WTC11 (cell line): ENCODE measurements around the gene ADAM22. TPM values are rescaled to one million over a fixed set of nuclear protein-coding genes. Genes with fewer than 3 reads are reported as not detected.

ENCODE experiments used
- ATF1 ChIP-seq: sonication (generic); formaldehyde crosslinking; IDR thresholded peaks from 2 replicates; pipeline ENCODE4 v1.8.1; 2023; ENCODE audit warnings: mild to moderate bottlenecking, moderate library complexity, missing genetic modification reagents
- CREB1 ChIP-seq: sonication (generic); formaldehyde crosslinking; IDR thresholded peaks from 2 replicates; pipeline ENCODE4 v1.8.0; 2023; ENCODE audit warnings: mild to moderate bottlenecking, missing genetic modification reagents
- ELF4 ChIP-seq: sonication (generic); formaldehyde crosslinking; IDR thresholded peaks from 2 replicates; pipeline ENCODE4 v1.8.1; 2022; ENCODE audit warnings: low read depth, mild to moderate bottlenecking, moderate library complexity, missing genetic modification reagents
- FOXJ3 ChIP-seq: sonication (generic); formaldehyde crosslinking; IDR thresholded peaks from 2 replicates; pipeline ENCODE4 v1.9.0; 2021; ENCODE audit warnings: missing genetic modification reagents, mild to moderate bottlenecking, borderline replicate concordance
- FOXK1 ChIP-seq: sonication (generic); formaldehyde crosslinking; IDR thresholded peaks from 2 replicates; pipeline ENCODE4 v1.8.0; 2022; ENCODE audit warnings: mild to moderate bottlenecking, moderate library complexity, missing genetic modification reagents
- FOXP1 ChIP-seq: sonication (generic); formaldehyde crosslinking; IDR thresholded peaks from 2 replicates; pipeline ENCODE4 v1.8.0; 2022; ENCODE audit warnings: missing genetic modification reagents, mild to moderate bottlenecking, moderate library complexity, borderline replicate concordance
- GABPB1 ChIP-seq: sonication (generic); formaldehyde crosslinking; IDR thresholded peaks from 2 replicates; pipeline ENCODE4 v1.8.1; 2023; ENCODE audit warnings: mild to moderate bottlenecking, missing genetic modification reagents
- GRHL2 ChIP-seq: fragments of 250-450 bp; sonication (Bioruptor Pico); IDR thresholded peaks from 2 replicates; pipeline ENCODE4 v1.8.0; 2022; ENCODE audit warnings: mild to moderate bottlenecking, moderate library complexity; ENCODE audit not compliant: insufficient replicate concordance, severe bottlenecking
- IRF2 ChIP-seq: sonication (generic); formaldehyde crosslinking; IDR thresholded peaks from 2 replicates; pipeline ENCODE4 v1.8.0; 2022; ENCODE audit warnings: low read depth, missing genetic modification reagents, borderline replicate concordance
- MXD4 ChIP-seq: fragments of 250-450 bp; sonication (Bioruptor Pico); IDR thresholded peaks from 2 replicates; pipeline ENCODE4 v1.8.0; 2021; ENCODE audit warnings: mild to moderate bottlenecking, moderate library complexity, borderline replicate concordance
- MYBL2 ChIP-seq: sonication (generic); formaldehyde crosslinking; IDR thresholded peaks from 2 replicates; pipeline ENCODE4 v1.8.1; 2023; ENCODE audit warnings: mild to moderate bottlenecking, moderate library complexity, missing genetic modification reagents
- NR1H2 ChIP-seq: sonication (generic); formaldehyde crosslinking; IDR thresholded peaks from 2 replicates; pipeline ENCODE4 v1.9.0; 2021; ENCODE audit warnings: mild to moderate bottlenecking, moderate library complexity, missing genetic modification reagents
- SMAD3 ChIP-seq: sonication (generic); formaldehyde crosslinking; IDR thresholded peaks from 2 replicates; pipeline ENCODE4 v1.8.0; 2022; ENCODE audit warnings: missing genetic modification reagents, mild to moderate bottlenecking, borderline replicate concordance
- SMAD4 ChIP-seq: sonication (generic); formaldehyde crosslinking; IDR thresholded peaks from 2 replicates; pipeline ENCODE4 v1.8.0; 2022; ENCODE audit warnings: mild to moderate bottlenecking, missing genetic modification reagents
- ZNF232 ChIP-seq: sonication (generic); formaldehyde crosslinking; IDR thresholded peaks from 2 replicates; pipeline ENCODE4 v1.8.0; 2022; ENCODE audit warnings: mild to moderate bottlenecking, missing genetic modification reagents
- ZNF263 ChIP-seq: sonication (generic); formaldehyde crosslinking; IDR thresholded peaks from 2 replicates; pipeline ENCODE4 v1.8.1; 2022; ENCODE audit warnings: low read depth, mild to moderate bottlenecking, moderate library complexity, missing genetic modification reagents
- ZNF671 ChIP-seq: fragments of 250-450 bp; sonication (Bioruptor Pico); IDR thresholded peaks from 2 replicates; pipeline ENCODE4 v1.8.0; 2021; ENCODE audit warnings: mild to moderate bottlenecking
- total RNA-seq: library from RNA; stranded (reverse); gene quantifications from 3 replicates; pipeline ENCODE4 v1.2.3, GENCODE V29; 2021
- TF ChIP-seq, protein P1 (sequence below): fragments of 250-450 bp; sonication (Bioruptor Pico); IDR thresholded peaks from 2 replicates; pipeline ENCODE4 v1.9.0; 2021; ENCODE audit warnings: mild to moderate bottlenecking
- TF ChIP-seq, protein P2 (sequence below): sonication (generic); formaldehyde crosslinking; IDR thresholded peaks from 2 replicates; pipeline ENCODE4 v1.8.0; 2022; ENCODE audit warnings: mild to moderate bottlenecking, missing genetic modification reagents
- TF ChIP-seq, protein P3 (sequence below): fragments of 250-450 bp; sonication (Bioruptor Pico); IDR thresholded peaks from 2 replicates; pipeline ENCODE4 v1.9.0; 2021; ENCODE audit warnings: moderate library complexity, mild to moderate bottlenecking, inconsistent platforms, borderline replicate concordance
- TF ChIP-seq, protein P4 (sequence below): sonication (generic); formaldehyde crosslinking; IDR thresholded peaks from 2 replicates; pipeline ENCODE4 v1.8.1; 2022; ENCODE audit warnings: missing genetic modification reagents, borderline replicate concordance
- TF ChIP-seq, protein P5 (sequence below): sonication (generic); formaldehyde crosslinking; conservative IDR thresholded peaks from 2 replicates; pipeline ENCODE4 v1.8.1; 2022; ENCODE audit warnings: mild to moderate bottlenecking, missing genetic modification reagents
- TF ChIP-seq, protein P6 (sequence below): sonication (generic); formaldehyde crosslinking; IDR thresholded peaks from 2 replicates; pipeline ENCODE4 v1.8.1; 2023; ENCODE audit warnings: mild to moderate bottlenecking, missing genetic modification reagents
- TF ChIP-seq, protein P7 (sequence below): sonication (generic); formaldehyde crosslinking; IDR thresholded peaks from 2 replicates; pipeline ENCODE4 v1.8.0; 2023; ENCODE audit warnings: mild to moderate bottlenecking, missing genetic modification reagents
- TF ChIP-seq, protein P8 (sequence below): fragments of 250-450 bp; sonication (Bioruptor Pico); IDR thresholded peaks from 2 replicates; pipeline ENCODE4 v1.8.0; 2021; ENCODE audit warnings: mild to moderate bottlenecking

Gene ADAM22
- total RNA-seq, 1 experiment from 2014 or later: 12.4 TPM

DNA sequence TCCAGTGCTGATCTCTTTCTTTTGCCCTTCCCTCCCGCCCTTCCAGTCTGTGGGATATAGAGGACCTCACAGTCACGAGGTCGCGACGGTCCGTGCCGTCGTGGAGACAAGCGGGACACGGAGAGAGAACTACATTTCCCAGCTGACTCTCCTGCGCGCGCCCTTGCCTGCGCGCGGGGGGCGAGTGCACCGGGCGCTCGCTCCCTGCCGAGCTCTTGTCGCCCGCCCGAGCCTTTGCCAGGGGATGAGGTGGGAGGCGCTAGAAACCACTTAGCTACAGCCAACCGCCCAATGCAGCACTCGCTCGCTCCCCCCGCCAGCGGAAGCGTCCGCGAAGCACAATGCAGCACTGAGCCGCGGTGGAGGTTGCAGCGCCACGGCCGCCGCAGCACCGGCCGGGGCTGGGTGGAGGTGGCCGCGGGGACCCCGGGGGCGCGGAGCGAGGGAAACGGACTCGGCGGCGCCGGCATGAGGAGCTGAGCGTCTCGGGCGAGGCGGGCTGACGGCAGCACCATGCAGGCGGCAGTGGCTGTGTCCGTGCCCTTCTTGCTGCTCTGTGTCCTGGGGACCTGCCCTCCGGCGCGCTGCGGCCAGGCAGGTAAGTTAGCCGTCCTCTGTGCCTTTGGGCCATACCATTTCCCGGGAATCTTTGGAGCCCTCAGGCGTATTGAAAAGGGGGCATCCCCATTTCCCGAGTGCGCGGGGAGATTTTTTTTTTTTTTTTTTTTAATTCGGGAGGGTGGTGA lies at the start of gene ADAM22 (continued):
- TF ChIP-seq, protein P1, sequence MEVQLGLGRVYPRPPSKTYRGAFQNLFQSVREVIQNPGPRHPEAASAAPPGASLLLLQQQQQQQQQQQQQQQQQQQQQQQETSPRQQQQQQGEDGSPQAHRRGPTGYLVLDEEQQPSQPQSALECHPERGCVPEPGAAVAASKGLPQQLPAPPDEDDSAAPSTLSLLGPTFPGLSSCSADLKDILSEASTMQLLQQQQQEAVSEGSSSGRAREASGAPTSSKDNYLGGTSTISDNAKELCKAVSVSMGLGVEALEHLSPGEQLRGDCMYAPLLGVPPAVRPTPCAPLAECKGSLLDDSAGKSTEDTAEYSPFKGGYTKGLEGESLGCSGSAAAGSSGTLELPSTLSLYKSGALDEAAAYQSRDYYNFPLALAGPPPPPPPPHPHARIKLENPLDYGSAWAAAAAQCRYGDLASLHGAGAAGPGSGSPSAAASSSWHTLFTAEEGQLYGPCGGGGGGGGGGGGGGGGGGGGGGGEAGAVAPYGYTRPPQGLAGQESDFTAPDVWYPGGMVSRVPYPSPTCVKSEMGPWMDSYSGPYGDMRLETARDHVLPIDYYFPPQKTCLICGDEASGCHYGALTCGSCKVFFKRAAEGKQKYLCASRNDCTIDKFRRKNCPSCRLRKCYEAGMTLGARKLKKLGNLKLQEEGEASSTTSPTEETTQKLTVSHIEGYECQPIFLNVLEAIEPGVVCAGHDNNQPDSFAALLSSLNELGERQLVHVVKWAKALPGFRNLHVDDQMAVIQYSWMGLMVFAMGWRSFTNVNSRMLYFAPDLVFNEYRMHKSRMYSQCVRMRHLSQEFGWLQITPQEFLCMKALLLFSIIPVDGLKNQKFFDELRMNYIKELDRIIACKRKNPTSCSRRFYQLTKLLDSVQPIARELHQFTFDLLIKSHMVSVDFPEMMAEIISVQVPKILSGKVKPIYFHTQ (CRISPR knock-in tag): no peak
- TF ChIP-seq SMAD4 (CRISPR knock-in tag) (no peak), FOXK1 (peak; percentile 69), SMAD3 (CRISPR knock-in tag) (no peak), FOXJ3 (no peak), ZNF263 (CRISPR knock-in tag) (no peak), ZNF232 (CRISPR knock-in tag) (peak; percentile 89), FOXP1 (CRISPR knock-in tag) (peak; percentile 89; the same call in 1 of the 2 replicates), MYBL2 (peak; percentile 83), ZNF671 (CRISPR knock-in tag) (no peak), IRF2 (no peak; the same call in 1 of the 2 replicates), CREB1 (no peak), NR1H2 (no peak), ELF4 (CRISPR knock-in tag) (0 out of 2 replicates have a peak, but pooled peaks have one; percentile 23), GRHL2 (CRISPR knock-in tag) (no peak), GABPB1 (CRISPR knock-in tag) (peak; percentile 69), MXD4 (CRISPR knock-in tag) (no peak), ATF1 (CRISPR knock-in tag) (no peak)
- TF ChIP-seq, protein P2, sequence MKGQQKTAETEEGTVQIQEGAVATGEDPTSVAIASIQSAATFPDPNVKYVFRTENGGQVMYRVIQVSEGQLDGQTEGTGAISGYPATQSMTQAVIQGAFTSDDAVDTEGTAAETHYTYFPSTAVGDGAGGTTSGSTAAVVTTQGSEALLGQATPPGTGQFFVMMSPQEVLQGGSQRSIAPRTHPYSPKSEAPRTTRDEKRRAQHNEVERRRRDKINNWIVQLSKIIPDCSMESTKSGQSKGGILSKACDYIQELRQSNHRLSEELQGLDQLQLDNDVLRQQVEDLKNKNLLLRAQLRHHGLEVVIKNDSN (CRISPR knock-in tag): no peak
- TF ChIP-seq, protein P3, sequence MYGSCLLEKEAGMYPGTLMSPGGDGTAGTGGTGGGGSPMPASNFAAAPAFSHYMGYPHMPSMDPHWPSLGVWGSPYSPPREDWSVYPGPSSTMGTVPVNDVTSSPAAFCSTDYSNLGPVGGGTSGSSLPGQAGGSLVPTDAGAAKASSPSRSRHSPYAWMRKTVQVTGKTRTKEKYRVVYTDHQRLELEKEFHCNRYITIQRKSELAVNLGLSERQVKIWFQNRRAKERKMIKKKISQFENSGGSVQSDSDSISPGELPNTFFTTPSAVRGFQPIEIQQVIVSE (CRISPR knock-in tag): no peak
- TF ChIP-seq, protein P4, sequence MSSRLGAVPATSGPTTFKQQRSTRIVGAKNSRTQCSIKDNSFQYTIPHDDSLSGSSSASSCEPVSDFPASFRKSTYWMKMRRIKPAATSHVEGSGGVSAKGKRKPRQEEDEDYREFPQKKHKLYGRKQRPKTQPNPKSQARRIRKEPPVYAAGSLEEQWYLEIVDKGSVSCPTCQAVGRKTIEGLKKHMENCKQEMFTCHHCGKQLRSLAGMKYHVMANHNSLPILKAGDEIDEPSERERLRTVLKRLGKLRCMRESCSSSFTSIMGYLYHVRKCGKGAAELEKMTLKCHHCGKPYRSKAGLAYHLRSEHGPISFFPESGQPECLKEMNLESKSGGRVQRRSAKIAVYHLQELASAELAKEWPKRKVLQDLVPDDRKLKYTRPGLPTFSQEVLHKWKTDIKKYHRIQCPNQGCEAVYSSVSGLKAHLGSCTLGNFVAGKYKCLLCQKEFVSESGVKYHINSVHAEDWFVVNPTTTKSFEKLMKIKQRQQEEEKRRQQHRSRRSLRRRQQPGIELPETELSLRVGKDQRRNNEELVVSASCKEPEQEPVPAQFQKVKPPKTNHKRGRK (CRISPR knock-in tag): no peak
- TF ChIP-seq, protein P5, sequence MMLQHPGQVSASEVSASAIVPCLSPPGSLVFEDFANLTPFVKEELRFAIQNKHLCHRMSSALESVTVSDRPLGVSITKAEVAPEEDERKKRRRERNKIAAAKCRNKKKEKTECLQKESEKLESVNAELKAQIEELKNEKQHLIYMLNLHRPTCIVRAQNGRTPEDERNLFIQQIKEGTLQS: no peak
- TF ChIP-seq, protein P6, sequence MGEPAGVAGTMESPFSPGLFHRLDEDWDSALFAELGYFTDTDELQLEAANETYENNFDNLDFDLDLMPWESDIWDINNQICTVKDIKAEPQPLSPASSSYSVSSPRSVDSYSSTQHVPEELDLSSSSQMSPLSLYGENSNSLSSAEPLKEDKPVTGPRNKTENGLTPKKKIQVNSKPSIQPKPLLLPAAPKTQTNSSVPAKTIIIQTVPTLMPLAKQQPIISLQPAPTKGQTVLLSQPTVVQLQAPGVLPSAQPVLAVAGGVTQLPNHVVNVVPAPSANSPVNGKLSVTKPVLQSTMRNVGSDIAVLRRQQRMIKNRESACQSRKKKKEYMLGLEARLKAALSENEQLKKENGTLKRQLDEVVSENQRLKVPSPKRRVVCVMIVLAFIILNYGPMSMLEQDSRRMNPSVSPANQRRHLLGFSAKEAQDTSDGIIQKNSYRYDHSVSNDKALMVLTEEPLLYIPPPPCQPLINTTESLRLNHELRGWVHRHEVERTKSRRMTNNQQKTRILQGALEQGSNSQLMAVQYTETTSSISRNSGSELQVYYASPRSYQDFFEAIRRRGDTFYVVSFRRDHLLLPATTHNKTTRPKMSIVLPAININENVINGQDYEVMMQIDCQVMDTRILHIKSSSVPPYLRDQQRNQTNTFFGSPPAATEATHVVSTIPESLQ: no peak
- TF ChIP-seq, protein P7, sequence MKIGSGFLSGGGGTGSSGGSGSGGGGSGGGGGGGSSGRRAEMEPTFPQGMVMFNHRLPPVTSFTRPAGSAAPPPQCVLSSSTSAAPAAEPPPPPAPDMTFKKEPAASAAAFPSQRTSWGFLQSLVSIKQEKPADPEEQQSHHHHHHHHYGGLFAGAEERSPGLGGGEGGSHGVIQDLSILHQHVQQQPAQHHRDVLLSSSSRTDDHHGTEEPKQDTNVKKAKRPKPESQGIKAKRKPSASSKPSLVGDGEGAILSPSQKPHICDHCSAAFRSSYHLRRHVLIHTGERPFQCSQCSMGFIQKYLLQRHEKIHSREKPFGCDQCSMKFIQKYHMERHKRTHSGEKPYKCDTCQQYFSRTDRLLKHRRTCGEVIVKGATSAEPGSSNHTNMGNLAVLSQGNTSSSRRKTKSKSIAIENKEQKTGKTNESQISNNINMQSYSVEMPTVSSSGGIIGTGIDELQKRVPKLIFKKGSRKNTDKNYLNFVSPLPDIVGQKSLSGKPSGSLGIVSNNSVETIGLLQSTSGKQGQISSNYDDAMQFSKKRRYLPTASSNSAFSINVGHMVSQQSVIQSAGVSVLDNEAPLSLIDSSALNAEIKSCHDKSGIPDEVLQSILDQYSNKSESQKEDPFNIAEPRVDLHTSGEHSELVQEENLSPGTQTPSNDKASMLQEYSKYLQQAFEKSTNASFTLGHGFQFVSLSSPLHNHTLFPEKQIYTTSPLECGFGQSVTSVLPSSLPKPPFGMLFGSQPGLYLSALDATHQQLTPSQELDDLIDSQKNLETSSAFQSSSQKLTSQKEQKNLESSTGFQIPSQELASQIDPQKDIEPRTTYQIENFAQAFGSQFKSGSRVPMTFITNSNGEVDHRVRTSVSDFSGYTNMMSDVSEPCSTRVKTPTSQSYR: no peak
- TF ChIP-seq, protein P8, sequence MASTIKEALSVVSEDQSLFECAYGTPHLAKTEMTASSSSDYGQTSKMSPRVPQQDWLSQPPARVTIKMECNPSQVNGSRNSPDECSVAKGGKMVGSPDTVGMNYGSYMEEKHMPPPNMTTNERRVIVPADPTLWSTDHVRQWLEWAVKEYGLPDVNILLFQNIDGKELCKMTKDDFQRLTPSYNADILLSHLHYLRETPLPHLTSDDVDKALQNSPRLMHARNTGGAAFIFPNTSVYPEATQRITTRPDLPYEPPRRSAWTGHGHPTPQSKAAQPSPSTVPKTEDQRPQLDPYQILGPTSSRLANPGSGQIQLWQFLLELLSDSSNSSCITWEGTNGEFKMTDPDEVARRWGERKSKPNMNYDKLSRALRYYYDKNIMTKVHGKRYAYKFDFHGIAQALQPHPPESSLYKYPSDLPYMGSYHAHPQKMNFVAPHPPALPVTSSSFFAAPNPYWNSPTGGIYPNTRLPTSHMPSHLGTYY: no peak
